Peyer's patch (tissue), 4 donors: ENCODE results near the gene MTMR4. TPM values are rescaled to one million over a fixed set of nuclear protein-coding genes. Genes with fewer than 3 reads are reported as not detected.
"Not testable (repeated sequence)": the region's sequence is repeated elsewhere in the genome, so short reads cannot be mapped to it uniquely, and the experiment has no call there.

Experiments used
- DNase-seq, 3 donors: peaks; one replicate each; pipeline ENCODE4 v3.0.0-alpha.2; 2017 to 2019
- H3K27ac ChIP-seq, 4 donors: fragments of 200-600 bp; sonication (generic); one replicate each; pipeline ENCODE4 v1.5.1; 2016 to 2019
- H3K27me3 ChIP-seq, 2 donors: fragments of 200-600 bp; sonication (generic); one replicate each; pipeline ENCODE4 v1.5.1; 2019
- H3K36me3 ChIP-seq, 3 donors: fragments of 200-600 bp; sonication (generic); one replicate each; pipeline ENCODE4 v1.5.1; 2016 to 2019
- H3K4me1 ChIP-seq, 4 donors: fragments of 200-600 bp; sonication (generic); one replicate each; pipeline ENCODE4 v1.5.1; 2016 to 2019
- H3K4me3 ChIP-seq, 4 donors: fragments of 200-600 bp; sonication (generic); 1 replicate in 3 of 4; 2 replicates in 1 of 4; pipeline ENCODE4 v1.5.1; 2016 to 2019; ENCODE audit warnings: mild to moderate bottlenecking in 1 of 4
- H3K9me3 ChIP-seq, 4 donors: fragments of 200-600 bp; sonication (generic); one replicate each; pipeline ENCODE4 v1.5.1; 2016 to 2019; ENCODE audit warnings: mild to moderate bottlenecking in 1 of 4
- POLR2A ChIP-seq, 2 donors: fragments of 450-650 bp; IDR thresholded peaks; one replicate each; pipeline ENCODE4 v1.5.1; 2017; ENCODE audit warnings: antibody characterized with exemption in 2 of 2, mild to moderate bottlenecking in 2 of 2, moderate library complexity in 2 of 2
- total RNA-seq, 4 donors: library from RNA; depleted of rRNA; stranded (reverse); fragments of >200 nt; gene quantifications; one replicate each; pipeline ENCODE4 v1.1.0, GENCODE V29; 2016
- TF ChIP-seq, protein P1 (sequence below), 6 experiments: fragments of 450-650 bp in 4 of 6; fragments of 200-600 bp in 2 of 6; sonication (generic) in 1 of 6; IDR thresholded peaks; one replicate each; pipeline ENCODE4 v1.5.1; 2017 to 2019; ENCODE audit warnings: antibody characterized with exemption in 6 of 6, mild to moderate bottlenecking in 3 of 6, moderate library complexity in 1 of 6

MTMR4 gene
- total RNA-seq, 4 donors from 2014 or later = 46.2 to 129 (median 105) TPM

- H3K36me3 ChIP-seq = peaks cover 0 to 61% (median 0%) of the 10 kb centered on the region in 3 donors
- TF ChIP-seq, protein P1, sequence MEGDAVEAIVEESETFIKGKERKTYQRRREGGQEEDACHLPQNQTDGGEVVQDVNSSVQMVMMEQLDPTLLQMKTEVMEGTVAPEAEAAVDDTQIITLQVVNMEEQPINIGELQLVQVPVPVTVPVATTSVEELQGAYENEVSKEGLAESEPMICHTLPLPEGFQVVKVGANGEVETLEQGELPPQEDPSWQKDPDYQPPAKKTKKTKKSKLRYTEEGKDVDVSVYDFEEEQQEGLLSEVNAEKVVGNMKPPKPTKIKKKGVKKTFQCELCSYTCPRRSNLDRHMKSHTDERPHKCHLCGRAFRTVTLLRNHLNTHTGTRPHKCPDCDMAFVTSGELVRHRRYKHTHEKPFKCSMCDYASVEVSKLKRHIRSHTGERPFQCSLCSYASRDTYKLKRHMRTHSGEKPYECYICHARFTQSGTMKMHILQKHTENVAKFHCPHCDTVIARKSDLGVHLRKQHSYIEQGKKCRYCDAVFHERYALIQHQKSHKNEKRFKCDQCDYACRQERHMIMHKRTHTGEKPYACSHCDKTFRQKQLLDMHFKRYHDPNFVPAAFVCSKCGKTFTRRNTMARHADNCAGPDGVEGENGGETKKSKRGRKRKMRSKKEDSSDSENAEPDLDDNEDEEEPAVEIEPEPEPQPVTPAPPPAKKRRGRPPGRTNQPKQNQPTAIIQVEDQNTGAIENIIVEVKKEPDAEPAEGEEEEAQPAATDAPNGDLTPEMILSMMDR (IDR thresholded peaks at IDR 0.05) = no peak
- TF ChIP-seq POLR2A (IDR thresholded peaks at IDR 0.05) = no peak
- peaks cover 0 to 11% (median 0%) of the 10 kb centered on the region in 4 donors for H3K4me1 ChIP-seq
- peak overlapping the region in 1 of 4 donors; percentile 44 for H3K4me3 ChIP-seq
- DNase-seq = no peak
- H3K27ac ChIP-seq = peak overlapping the region in 1 of 4 donors; percentile 69
- H3K9me3 ChIP-seq = no peaks in the 10 kb centered on the region
- H3K27me3 ChIP-seq = no peaks in the 10 kb centered on the region
Observed at GRCh38 chr17:58488428-58488890, 26.0 kb downstream of the MTMR4 start.

DNA sequence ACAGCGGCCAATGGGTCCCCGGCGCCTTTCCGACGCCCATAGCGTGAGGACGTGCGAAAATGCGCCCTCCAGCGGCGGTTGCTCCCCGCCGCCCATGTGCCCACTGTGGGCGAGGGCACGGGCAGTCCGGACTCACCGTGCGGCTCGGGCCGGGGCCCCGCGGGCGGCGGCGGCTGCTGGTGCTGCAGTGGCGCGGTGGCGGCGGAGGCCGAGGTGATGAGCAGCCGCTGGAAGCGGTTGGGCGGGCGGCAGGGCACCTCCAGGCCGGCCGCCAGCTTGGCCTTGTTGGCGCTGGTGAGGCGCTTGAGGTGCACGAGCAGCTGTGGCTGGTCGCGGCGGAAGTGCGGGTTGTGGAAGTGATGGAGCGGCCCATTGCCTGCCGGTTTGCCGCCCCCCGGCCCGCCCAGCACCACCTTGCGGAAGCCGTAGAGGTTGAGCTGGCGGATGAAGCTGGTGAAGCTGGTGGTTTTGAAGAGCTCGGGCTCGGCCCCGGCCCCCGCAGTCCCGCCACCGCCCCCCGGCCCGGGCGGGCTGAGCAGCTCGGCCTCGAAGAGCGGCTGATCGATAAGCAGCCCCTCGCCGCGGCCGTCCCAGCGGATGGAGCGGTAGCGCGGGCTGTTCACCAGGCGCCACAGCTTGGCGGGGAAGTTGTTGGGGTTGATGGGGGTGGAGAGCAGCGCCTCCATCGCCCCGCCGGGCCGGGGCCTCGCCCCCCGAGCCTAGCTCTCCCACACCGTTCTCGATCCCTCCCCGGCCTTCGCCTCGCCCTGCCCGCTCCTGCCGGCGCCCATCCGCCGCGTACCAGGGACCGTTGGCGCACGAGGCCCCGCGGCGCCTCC lies 26.6 kb downstream of the MTMR4 start, which contains the start of gene HSF5:
Gene HSF5 (minus strand): TSS at position 820 of the 839 bp plus-strand sequence. CDS start 134 bp downstream, at position 686.
- peaks cover 0 to 54% (median 0%) of the 10 kb centered on the region in 3 donors for H3K36me3 ChIP-seq
- peak within 1 kb of the TSS in 1 of 4 donors; percentile 69 for H3K27ac ChIP-seq
- no peaks in the 10 kb centered on the region for H3K27me3 ChIP-seq
- H3K9me3 ChIP-seq = no peaks in the 10 kb centered on the region
- TF ChIP-seq, protein P1 (IDR thresholded peaks at IDR 0.05) = peak in 4 of 6 experiments; percentile 7 to 58 (median 24)
- TF ChIP-seq POLR2A (IDR thresholded peaks at IDR 0.05) = no peak
- peak within 1 kb of the TSS; percentile 18 to 44 (median 20) for H3K4me3 ChIP-seq
- peaks cover 0 to 11% (median 0%) of the 10 kb centered on the region in 4 donors for H3K4me1 ChIP-seq
- DNase-seq = peak in 2 of 3 donors; percentile 80 to 87

- Histone ChIP-seq H3K4me3 (no peak overlapping the region), H3K27ac (no peak overlapping the region), H3K4me1 (peaks cover 0 to 11% (median 0%) of the 10 kb centered on the region in 4 donors), H3K9me3 (no peaks in the 10 kb centered on the region), H3K27me3 (no peaks in the 10 kb centered on the region), H3K36me3 (peaks cover 0 to 22% (median 0%) of the 10 kb centered on the region in 3 donors)
- TF ChIP-seq, protein P1 (IDR thresholded peaks at IDR 0.05) = no peak
- no peak for TF ChIP-seq POLR2A (IDR thresholded peaks at IDR 0.05)
- no peak for DNase-seq
Observed at GRCh38 chr17:58484600-58484999, 29.8 kb downstream of the MTMR4 start.

DNA sequence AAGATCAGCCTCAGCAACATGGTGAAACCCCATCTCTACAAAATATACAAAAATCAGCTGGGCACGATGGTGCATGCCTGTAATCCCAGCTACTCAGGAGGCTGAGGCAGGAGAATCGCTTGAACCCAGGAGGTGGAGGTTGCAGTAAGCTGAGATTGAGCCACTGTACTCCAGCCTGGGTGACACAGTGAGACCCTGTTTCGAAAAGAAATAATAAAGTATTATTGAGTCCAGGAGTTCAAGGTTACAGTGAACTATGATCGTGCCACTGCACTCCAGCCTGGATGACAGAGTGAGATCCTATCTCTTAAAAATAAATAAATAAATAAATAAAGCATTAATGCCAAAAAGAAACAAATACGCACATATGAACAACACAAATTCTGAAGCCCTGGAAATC lies 32.6 kb downstream of the MTMR4 start:
- H3K36me3 ChIP-seq, DNase-seq, H3K9me3 ChIP-seq, H3K27me3 ChIP-seq, H3K4me1 ChIP-seq, H3K4me3 ChIP-seq, H3K27ac ChIP-seq: not testable (repeated sequence)

DNA sequence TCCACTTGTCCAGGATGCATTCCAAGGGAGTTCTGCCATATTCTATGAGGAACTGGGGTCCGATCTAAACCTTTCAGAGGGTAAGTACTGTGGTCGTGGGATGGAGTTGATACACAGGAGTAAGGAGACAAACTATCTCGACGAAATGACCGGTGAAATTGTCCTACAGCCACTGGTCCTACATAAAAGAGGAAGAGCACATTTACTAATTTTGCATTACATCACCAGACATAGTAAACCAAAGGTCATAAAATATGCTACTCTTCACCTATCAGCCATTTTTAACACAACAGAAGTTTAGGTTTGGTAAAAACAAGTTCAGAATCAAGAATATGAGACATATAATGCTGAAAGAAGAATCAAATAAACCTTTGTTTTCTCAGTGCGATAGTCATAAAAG lies 34.3 kb downstream of the MTMR4 start:
- no peaks in the 10 kb centered on the region for H3K36me3 ChIP-seq
- no peak overlapping the region for H3K27ac ChIP-seq
- no peak overlapping the region for H3K4me3 ChIP-seq
- no peaks in the 10 kb centered on the region for H3K27me3 ChIP-seq
- H3K4me1 ChIP-seq = no peaks in the 10 kb centered on the region
- H3K9me3 ChIP-seq = no peaks in the 10 kb centered on the region
- no peak for DNase-seq
- TF ChIP-seq POLR2A (IDR thresholded peaks at IDR 0.05) = no peak
- TF ChIP-seq, protein P1 (IDR thresholded peaks at IDR 0.05) = no peak

GRCh38 chr17:58476812-58477211 lies 37.6 kb downstream of the MTMR4 start:
- Histone ChIP-seq H3K27me3 (no peaks in the 10 kb centered on the region), H3K4me3 (no peak overlapping the region), H3K9me3 (no peaks in the 10 kb centered on the region), H3K4me1 (no peaks in the 10 kb centered on the region), H3K36me3 (no peaks in the 10 kb centered on the region), H3K27ac (no peak overlapping the region)
- TF ChIP-seq, protein P1 (IDR thresholded peaks at IDR 0.05) = no peak
- no peak for TF ChIP-seq POLR2A (IDR thresholded peaks at IDR 0.05)
- DNase-seq = no peak
